HFF-Myc (cell line): ENCODE data around the gene KRT1.

Source experiments
- DNase-seq: peaks from one replicate; pipeline ENCODE4 v3.0.0-alpha.2; 2011; ENCODE audit warnings: low read depth; ENCODE audit errors: extremely low read depth
- H3K4me3 ChIP-seq: replicated peaks from 2 replicates; pipeline ENCODE4 v1.5.1; 2011; ENCODE audit warnings: low read depth, mild to moderate bottlenecking, control low read depth, low read length
- TF ChIP-seq, protein P1 (sequence below): IDR thresholded peaks from 2 replicates; pipeline ENCODE4 v1.5.1; 2012; ENCODE audit warnings: mild to moderate bottlenecking, low read depth, low read length, control low read depth; ENCODE audit errors: missing control alignments

The KRT1 gene

DNA sequence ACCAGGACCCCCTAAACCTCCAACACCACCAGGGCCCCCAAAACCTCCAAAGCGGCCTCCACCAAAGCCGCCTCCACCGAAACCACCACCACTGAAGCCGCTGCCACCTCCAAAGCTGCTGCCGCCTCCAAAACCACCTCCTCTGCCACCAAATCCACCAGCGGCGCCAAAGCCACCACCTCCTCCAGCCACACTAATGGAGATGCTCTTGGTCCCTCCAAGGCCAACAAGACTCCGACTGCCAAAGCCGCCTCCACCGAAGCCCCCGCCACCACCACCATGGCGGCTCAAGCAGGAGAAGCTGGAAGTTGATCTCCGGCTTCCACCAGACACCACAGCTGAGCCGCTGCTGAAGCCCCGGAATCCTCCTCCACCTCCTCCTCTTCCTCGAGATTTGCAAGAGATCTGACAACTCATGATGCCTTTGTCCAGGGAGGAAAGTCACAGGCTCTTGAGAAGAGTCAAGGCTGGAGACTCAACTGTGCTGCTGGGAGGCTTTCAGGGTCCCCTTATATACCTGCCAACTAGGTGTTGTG is 28.4 kb downstream of the KRT1 start, which contains the start of gene KRT2:
KRT2 (minus strand) TSS at position 486 of the 536 bp plus-strand sequence; CDS start at position 417, 69 bp downstream.
- DNase-seq: no peak
- TF ChIP-seq, protein P1, sequence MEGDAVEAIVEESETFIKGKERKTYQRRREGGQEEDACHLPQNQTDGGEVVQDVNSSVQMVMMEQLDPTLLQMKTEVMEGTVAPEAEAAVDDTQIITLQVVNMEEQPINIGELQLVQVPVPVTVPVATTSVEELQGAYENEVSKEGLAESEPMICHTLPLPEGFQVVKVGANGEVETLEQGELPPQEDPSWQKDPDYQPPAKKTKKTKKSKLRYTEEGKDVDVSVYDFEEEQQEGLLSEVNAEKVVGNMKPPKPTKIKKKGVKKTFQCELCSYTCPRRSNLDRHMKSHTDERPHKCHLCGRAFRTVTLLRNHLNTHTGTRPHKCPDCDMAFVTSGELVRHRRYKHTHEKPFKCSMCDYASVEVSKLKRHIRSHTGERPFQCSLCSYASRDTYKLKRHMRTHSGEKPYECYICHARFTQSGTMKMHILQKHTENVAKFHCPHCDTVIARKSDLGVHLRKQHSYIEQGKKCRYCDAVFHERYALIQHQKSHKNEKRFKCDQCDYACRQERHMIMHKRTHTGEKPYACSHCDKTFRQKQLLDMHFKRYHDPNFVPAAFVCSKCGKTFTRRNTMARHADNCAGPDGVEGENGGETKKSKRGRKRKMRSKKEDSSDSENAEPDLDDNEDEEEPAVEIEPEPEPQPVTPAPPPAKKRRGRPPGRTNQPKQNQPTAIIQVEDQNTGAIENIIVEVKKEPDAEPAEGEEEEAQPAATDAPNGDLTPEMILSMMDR: no peak
- no peak within 1 kb of the TSS for H3K4me3 ChIP-seq

DNA sequence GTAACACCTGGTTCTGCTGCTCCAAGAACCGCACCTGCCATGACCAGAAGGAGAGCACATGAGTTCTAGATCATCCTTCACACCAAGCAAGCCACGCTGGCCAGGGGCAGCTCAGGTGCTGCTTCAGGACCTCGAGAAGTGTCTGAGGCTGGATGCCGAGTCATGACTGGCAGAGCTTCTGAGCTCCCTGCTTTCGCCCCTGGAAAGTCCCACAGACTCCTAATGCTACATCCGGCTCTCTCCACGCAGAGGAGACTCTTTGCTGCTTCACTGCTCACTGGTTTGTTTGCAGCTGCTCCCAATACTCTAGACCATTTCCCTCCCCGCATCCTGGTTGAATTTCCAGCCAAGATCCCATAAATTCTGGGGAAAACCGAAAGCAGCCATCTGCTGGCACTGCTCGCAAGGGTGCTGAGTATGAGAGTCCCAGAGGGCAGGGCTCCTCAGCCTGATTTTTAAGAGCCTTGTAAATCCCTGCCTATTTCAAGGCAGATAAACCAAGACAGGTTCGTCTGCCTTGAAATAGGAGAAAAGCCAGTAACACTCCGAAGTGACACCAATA is 29.6 kb downstream of the KRT1 start:
- TF ChIP-seq, protein P1: no peak
- H3K4me3 ChIP-seq: no peak overlapping the region
- DNase-seq: peak; percentile 6

DNA sequence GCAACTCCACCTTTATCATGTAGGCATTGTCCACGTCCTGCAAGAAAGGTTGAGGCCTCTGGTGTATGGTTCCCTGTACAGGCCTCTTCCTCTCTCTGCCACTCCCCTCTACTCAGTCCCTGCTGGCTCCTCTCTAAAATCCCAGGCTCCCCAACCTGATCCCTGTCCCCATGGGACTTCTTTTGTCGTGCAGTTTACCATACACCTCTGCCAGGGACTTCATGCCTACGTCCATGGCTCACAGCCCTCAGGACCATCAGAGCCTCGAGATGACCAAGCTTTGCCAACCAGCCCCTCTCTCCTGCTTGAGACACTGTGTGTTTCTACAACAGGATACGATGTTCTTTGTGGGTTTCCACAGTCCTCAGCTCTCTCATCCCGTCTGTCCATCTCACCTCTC is 31.1 kb downstream of the KRT1 start:
- TF ChIP-seq, protein P1: no peak
- no peak overlapping the region for H3K4me3 ChIP-seq
- DNase-seq: no peak

DNA sequence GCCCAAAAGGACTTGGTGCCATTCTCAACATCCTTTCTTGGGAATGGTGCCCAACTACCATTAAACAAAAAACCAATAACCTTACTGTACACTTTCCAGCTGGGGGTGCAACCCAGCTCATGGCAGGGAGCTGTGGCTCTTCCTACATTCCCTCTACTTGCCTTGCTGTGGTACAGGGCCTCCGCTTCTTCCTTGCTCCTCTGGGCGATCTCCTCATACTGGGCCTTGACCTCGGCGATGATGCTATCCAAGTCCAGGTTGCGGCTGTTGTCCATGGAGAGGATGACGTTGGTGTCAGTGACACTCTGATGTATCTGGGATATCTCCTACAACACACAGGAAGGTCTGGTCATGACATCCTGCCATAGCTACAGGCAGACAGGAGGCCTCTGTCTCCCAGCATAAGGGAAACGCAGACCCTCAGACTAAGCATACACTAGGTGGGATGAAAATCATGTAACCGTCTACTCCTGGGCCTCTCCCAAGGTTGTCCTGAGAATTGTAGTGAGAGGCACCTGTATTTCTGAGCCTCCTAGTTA is 32.1 kb downstream of the KRT1 start:
- no peak for DNase-seq
- H3K4me3 ChIP-seq: no peak overlapping the region
- TF ChIP-seq, protein P1: no peak

DNA sequence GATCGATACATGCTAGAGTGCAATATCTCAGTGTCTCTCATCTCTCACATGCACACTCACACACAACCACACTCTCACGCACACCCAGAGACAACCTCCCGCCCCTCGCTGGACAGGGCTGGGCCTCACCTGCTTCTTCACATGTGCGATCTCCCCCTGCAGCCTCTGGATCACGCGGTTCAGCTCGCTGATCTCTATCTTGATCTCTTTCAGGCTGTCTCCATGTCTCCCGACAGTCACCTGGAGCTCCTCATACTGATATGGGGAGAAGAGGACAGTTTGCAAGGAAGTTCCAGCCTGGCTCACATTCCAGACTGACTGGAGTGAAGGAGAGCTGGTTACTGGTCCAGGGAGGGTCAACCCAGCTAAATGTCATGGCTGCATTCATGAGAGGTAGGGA is 32.6 kb downstream of the KRT1 start:
- no peak for DNase-seq
- TF ChIP-seq, protein P1: no peak
- H3K4me3 ChIP-seq: no peak overlapping the region

DNA sequence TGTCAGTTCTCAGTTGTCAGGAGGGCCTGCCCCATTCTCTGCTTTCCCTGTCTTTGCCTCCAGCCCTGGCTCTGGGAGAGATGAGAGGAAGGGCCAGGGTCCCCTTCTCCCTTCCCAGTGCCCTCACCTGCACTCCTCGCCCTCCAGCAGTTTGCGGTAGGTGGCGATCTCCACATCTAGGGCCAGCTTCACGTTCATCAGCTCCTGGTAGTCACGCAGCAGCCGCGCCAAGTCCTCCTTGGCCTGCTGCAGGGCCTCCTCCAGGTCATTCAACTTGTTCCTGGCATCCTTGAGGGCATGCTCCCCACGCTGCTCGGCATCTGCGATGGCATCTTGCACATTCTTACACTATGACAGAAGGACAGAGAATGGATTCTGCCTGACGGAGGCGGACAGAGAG is 33.6 kb downstream of the KRT1 start:
- no peak overlapping the region for H3K4me3 ChIP-seq
- TF ChIP-seq, protein P1: no peak
- no peak for DNase-seq
